ENCODE data around the gene GGA3. TPM values are rescaled to one million over a fixed set of nuclear protein-coding genes. Genes with fewer than 3 reads are reported as not detected.

GGA3 gene
- total RNA-seq, 4 donors from 2014 or later = 31.3 to 42.3 (median 35.3) TPM

DNA sequence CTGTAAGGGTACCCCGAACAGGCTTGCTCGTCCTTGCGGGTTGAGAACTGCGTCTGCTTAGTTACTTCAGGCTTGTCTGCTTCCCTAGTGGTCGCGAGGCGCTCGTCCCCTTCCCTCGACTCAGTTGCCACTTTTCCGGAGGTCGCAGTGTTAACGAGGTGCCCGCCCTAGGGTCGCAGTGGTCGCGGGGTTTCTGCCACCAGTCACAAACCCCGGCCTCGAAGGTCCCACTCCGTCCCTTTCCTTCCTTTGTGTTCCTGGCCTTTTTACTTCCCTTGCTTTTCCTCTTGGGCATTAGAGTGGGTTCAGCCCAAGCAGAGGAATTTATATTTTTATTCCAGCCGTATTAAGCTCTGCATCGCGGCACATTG is 55.6 kb downstream of the GGA3 start:
- DNase-seq = no peak
- in situ Hi-C loops (cut with MboI; ENCODE audit: low sequenced_read_pairs in 4 of 4) = loop anchor here in 3 of 4 donors (10.0 kb wide), 1 partner anchor 91 kb away; no protein-coding TSS in a partner anchor
- no peak for TF ChIP-seq POLR2A (IDR thresholded peaks at IDR 0.05)
- TF ChIP-seq, protein P1, sequence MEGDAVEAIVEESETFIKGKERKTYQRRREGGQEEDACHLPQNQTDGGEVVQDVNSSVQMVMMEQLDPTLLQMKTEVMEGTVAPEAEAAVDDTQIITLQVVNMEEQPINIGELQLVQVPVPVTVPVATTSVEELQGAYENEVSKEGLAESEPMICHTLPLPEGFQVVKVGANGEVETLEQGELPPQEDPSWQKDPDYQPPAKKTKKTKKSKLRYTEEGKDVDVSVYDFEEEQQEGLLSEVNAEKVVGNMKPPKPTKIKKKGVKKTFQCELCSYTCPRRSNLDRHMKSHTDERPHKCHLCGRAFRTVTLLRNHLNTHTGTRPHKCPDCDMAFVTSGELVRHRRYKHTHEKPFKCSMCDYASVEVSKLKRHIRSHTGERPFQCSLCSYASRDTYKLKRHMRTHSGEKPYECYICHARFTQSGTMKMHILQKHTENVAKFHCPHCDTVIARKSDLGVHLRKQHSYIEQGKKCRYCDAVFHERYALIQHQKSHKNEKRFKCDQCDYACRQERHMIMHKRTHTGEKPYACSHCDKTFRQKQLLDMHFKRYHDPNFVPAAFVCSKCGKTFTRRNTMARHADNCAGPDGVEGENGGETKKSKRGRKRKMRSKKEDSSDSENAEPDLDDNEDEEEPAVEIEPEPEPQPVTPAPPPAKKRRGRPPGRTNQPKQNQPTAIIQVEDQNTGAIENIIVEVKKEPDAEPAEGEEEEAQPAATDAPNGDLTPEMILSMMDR (IDR thresholded peaks at IDR 0.05 in 4 of 5, conservative IDR thresholded peaks at IDR 0.05 in 1 of 5) = no peak
- Histone ChIP-seq H3K9me3 (no peaks in the 10 kb centered on the region), H3K27me3 (no peaks in the 10 kb centered on the region), H3K4me1 (peaks cover 12 to 16% of the 10 kb centered on the region in 2 donors), H3K4me3 (peak overlapping the region; percentile 81 to 96 (median 88)), H3K36me3 (peaks cover 0 to 23% of the 10 kb centered on the region in 2 donors), H3K27ac (peak overlapping the region; percentile 87 to 98 (median 95))
- no peak for ATAC-seq
- intact Hi-C loops (cut with DNase I; ENCODE audit: low total_unique reads) = loop anchor here (1.0 kb wide), 1 partner anchor 22 kb away; no protein-coding TSS in a partner anchor

DNA sequence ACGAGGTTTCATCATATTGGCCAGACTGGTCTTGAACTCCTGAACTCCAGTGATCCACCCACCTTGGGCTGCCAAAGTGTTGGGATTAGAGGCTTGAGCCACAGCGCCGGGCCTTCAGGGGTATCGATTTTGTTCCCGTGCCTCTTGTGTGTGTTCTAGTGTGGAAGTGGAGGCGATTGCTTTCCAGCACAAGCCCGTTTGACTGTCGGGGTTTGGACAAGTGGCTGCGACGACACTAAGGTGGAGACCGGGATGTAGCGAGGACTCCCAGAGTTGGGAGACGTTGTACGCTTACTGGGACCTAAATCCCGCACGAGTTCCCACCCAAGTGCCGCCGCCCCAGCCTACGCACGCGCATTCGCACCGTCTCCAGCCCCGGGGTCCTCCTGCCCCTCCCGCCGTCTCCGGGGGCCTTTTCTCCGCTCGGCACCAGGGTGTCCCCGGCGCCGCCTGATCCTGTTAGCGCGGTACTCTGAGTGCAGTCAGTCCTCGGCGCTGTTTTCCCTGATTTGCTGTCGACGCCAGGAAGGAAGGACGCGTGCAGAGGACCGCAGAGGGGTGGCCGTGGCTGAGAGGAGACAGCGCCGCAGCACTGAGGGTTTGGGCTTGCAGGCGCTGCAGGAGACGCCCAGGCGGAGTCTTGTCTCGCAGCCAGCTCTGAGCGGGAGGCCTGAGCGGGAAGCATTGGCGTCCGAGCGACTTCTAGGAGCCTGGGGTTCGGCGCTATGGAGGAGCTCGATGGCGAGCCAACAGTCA is 56.2 kb downstream of the GGA3 start, which contains the start of gene NUP85:
TSS of gene NUP85 (plus strand) at position 643 of the 756 bp plus-strand sequence. CDS start at position 726, 83 bp downstream.
- ATAC-seq = peak; percentile 93 to 95
- Histone ChIP-seq H3K36me3 (peaks cover 0 to 18% of the 10 kb centered on the region in 2 donors), H3K4me1 (peaks cover 12 to 16% of the 10 kb centered on the region in 2 donors), H3K27ac (peak within 1 kb of the TSS; percentile 87 to 98 (median 95)), H3K27me3 (no peaks in the 10 kb centered on the region), H3K4me3 (peak within 1 kb of the TSS; percentile 81 to 96 (median 88)), H3K9me3 (no peaks in the 10 kb centered on the region)
- in situ Hi-C loops (cut with MboI; ENCODE audit: low sequenced_read_pairs in 4 of 4) = loop anchor here in 3 of 4 donors (10.0 kb wide), 1 partner anchor 90 kb away; no protein-coding TSS in a partner anchor
- DNase-seq = peak; percentile 88 to 91
- TF ChIP-seq, protein P1 (IDR thresholded peaks at IDR 0.05 in 4 of 5, conservative IDR thresholded peaks at IDR 0.05 in 1 of 5) = peak in 4 of 5 experiments; percentile 2 to 33 (median 16)
- TF ChIP-seq POLR2A (IDR thresholded peaks at IDR 0.05) = peak; percentile 69 to 72
- intact Hi-C loops (cut with DNase I; ENCODE audit: low total_unique reads) = loop anchor here (1.0 kb wide), 1 partner anchor 22 kb away; no protein-coding TSS in a partner anchor

DNA sequence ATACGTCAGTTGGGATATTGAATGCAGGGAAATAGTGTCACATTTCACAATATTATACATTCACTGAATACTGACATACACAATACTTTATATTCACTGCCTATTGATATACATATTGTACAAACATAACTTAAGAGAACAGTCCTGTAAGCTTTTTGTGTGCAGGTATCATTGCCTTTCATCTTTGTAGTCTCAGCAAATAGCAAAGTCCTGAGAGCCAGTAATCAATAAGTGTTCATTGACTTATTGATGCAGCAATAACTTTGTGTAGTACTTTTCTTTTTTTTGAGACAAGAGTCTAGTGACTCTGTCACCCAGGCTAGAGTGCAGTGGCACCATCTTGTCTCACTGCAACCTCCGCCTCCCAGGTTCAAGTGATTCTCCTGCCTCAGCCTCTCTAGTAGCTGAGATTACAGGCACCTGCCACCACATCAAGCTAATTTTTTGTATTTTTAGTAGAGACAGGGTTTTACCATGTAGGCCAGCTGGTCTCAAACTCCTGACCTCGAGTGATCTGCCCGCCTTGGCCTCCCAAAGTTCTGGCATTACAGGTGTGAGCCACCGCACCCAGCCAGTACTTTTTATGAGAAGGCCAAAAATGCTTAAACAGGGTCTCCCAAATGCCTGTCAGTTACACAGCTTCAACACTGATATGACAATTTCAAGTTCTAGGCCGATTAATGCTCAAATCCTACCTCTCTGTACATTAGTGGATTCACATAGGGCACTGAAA is 61.4 kb downstream of the GGA3 start:
- ATAC-seq = no peak
- TF ChIP-seq, protein P1 (IDR thresholded peaks at IDR 0.05 in 4 of 5, conservative IDR thresholded peaks at IDR 0.05 in 1 of 5) = no peak
- TF ChIP-seq POLR2A (IDR thresholded peaks at IDR 0.05) = no peak
- in situ Hi-C loops (cut with MboI; ENCODE audit: low sequenced_read_pairs in 4 of 4) = loop anchor here in 3 of 4 donors (10.0 to 25.0 kb wide), 2 partner anchors 85 to 238 kb away; partner anchors contain the start of gene HID1 (in 1 of the 3)

GRCh38 chr17:75194879-75195278 is 66.5 kb downstream of the GGA3 start:
- in situ Hi-C loops (cut with MboI; ENCODE audit: low sequenced_read_pairs in 4 of 4) (loop anchor here in 1 of 4 donors (25.0 kb wide), 1 partner anchor 233 kb away; the partner anchor contains the start of gene HID1), intact Hi-C loops (cut with DNase I; ENCODE audit: low total_unique reads) (no loop called here)
- Histone ChIP-seq H3K9me3 (no peaks in the 10 kb centered on the region), H3K4me3 (no peak overlapping the region), H3K36me3 (no peaks in the 10 kb centered on the region), H3K4me1 (no peaks in the 10 kb centered on the region), H3K27me3 (no peaks in the 10 kb centered on the region), H3K27ac (no peak overlapping the region)
- ATAC-seq (no peak), DNase-seq (no peak)
- TF ChIP-seq POLR2A (IDR thresholded peaks at IDR 0.05) = no peak
- TF ChIP-seq, protein P1 (IDR thresholded peaks at IDR 0.05 in 4 of 5, conservative IDR thresholded peaks at IDR 0.05 in 1 of 5) = no peak

More for the DNA sequence above, 61.4 kb downstream of the GGA3 start:
- intact Hi-C loops (cut with DNase I; ENCODE audit: low total_unique reads) = loop anchor here (5.0 kb wide), 1 partner anchor 138 kb away; no protein-coding TSS in a partner anchor
- Histone ChIP-seq H3K4me1 (peaks cover 4 to 5% of the 10 kb centered on the region in 2 donors), H3K4me3 (no peak overlapping the region), H3K9me3 (no peaks in the 10 kb centered on the region), H3K36me3 (no peaks in the 10 kb centered on the region), H3K27me3 (no peaks in the 10 kb centered on the region), H3K27ac (no peak overlapping the region)
- no peak for DNase-seq
